Iris pigment epithelial cell (primary cell): ENCODE data around the gene SLC1A2.
A peak's percentile ranks its signal among the peaks of the same experiment; 100 is the strongest.

Experiments
- DNase-seq: peaks from one replicate; pipeline ENCODE4 v3.0.0-alpha.2; 2011; ENCODE audit warnings: low read depth

The SLC1A2 gene

DNA sequence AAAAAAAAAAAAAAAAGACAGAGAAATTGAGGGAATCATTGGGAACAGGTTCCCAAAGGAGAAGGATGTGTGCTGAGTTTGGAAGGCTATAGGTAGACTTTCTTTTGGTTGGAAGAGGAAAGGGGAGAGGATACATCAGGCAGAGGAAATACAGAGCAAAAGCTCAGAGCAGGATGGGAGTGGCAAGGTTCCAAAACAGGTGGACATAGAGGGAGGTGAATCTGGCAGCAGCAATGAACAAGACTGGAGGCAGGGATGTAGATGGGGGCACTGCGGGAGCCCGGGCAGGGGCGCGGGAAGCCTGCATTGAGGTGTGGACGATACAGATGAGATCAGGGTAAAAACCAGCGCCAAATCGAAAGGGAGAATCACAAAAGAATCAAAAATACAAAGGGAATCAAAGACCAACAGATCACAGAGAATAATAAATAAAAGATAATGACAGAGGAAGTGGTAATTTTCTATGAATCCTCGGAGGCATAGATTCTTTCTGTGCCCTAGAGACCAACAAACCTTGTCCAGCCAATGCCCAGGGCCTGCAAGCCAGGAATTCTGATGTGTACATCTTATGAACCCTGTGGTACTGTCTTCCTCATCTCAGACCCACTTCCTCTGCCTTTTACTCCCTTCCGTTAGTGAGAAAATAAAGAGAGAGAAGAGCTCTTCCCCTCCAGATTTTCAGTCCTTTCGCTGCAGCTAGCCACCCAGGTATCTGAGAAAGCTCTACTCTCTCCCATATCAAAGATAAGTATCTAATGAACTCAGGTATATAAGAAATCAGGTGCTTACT is 70.3 kb downstream of the SLC1A2 start:
- no peak for DNase-seq

DNA sequence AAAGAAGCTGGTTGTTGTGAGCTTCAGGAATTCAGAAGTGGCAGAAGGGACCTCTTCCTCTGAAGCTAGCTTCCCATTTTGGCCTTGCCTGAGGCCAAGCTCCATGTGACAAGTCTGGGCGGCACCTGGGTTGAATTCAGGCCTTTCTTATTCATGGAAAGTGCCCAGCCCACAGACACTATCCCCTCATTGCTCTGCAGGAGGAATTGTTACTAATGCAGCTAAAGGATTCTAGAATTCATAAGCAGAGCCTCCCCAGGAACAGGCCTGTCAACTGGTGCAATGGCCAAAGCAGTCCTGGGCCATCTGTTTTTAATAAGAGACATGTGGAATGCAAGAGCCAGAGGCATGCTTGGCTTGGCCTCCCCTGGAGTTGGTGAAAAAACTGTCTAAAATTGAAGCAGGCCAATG is 71.4 kb downstream of the SLC1A2 start:
- peak; percentile 28 for DNase-seq

DNA sequence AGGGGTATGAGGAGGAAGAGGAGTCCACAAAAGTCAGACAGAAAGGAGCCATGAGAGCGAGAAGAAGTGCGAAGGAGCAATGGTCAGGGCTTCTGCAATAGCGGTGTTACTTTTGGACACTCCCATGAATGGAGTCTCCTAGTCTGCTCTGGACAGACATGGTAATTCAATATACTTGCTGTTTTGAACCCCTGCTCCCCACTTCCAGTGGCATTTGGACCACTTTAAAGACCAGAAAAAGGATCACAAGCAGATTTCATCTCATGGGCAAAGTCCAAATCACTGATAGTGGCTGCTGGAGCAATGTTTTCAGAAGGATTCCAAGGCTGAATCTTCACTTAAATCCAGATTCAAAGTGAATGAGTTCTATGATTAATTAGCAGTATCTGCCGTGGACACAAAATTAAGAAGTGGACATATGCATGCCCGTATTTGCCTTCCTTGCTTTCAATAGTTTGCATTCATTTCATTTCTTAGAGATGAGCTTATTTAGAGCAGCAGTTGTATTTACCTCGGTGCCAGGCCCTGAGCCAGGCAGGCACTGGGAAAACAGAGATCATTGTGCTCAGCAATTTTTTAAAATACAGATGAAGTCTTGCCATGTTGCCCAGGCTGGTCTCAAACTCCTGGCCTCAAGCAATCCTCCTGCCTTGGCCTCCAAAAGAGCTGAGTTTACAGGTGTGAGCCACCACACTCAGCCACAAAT is 72.0 kb downstream of the SLC1A2 start:
- no peak for DNase-seq

DNA sequence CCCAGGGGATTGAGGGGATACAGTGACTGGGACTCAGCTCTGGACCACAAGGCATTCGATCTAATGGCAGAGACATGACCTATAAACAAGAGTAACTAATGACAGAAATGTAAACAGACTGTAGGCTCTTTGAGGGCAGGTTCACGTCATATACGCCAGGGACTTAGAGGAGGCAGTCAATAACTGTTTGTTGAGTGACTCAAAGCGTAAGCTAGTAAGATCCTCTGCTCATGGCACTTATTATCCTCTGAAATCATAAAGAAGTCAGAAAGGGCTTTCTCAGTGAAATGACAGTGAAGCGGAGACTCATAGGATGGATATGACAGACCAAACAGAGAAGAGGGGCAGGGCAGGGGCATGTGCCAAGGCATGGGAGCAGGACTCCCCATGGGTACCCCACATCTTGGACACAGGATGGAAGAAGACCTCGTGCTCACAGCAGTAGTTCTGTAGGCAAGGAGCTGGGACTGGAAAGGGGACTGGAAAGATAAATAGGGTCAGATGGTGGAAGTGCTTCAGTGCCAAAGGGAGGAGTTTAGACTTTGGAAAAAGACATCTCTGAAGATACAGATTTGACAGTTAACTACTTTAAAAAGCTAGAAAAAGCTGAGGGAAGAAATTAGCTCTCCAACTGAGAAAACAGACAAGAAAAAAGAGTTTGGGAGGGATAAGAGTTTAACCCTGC is 72.7 kb downstream of the SLC1A2 start:
- DNase-seq, result no peak

DNA sequence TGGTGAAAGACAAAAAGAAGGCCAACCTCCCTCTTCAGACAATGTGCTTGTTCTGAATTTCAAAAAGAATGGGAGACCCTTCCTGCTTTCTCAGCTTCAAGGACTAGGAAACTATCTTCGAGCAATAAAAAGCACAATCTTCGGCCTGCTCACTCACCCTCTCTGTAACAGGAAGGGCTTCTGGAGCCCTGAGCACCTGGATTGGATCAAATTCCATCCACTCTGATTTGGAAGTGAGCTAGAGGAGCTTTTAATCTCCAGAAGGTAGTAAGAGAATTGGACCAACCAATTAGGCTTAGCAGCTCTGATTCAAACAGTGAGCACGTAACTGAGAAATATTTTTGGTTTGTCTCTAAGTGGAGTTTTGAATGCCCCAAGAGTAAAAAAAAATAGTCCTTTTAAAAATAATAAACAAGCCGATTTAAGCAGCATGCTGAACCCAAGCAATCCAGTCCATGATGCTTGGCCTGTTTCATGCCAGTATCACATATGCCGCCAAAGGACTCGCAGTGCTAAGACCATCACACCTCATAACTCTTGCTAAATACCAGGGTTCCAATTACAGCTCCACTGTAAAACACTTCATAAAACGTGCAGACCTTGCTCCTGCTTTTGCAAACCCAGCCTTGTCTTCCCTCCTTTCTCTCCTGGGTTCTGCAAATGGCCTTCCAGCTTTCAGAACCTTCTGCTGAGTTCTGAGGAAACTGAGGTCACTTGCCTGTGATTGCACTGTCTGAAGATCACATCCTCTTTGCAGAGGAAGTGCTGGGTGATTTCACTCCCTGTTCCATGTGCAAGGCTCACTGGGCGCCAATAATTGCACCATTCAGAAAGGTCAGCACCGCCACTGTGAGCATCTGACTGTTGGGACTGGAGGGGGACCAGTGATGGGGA is 74.4 kb downstream of the SLC1A2 start:
- DNase-seq, result no peak

DNA sequence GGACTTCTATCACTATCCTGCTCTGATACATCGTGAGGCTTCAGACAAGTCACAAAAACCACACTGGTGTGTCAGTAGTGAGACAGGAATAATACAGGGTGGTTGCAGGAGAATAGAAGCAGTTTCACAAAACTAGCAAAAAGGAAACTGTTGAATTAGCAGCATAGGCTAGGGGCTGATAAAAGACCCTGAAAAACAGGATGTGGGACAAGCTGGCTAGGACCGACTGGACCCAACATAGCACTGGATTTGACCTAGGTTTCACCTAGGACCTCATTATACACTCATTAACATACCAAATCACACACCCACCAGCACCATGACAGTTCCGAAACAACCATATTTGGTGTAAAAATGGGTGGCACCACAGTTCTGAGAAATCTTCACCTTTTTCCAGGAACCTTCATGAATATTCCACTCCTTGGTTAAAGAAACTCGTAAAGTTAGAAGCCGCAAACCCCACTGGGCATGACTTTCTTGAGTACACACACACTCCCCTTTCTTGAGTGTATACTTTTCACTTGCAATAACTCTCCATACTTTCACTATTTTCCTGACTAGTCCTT is 76.2 kb downstream of the SLC1A2 start:
- DNase-seq, result no peak

DNA sequence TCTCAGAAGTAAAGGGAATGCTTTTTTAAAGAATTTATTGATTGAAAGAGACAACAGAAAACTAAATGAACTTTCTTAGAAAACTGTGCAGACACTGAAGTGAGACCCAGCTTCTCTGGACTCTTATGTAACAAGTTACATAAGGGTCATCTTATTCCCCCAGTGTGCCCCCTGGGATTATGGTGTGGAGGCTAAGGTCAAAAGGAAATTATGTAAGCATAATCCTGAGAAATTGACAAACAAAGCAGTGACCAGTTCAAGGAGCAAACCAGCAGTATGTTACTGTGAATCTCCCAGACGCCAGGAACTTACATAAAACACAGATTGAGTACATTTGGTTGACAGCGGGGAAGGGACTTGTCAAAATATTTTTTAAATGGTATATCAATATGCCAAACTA is 78.6 kb downstream of the SLC1A2 start:
- no peak for DNase-seq

DNA sequence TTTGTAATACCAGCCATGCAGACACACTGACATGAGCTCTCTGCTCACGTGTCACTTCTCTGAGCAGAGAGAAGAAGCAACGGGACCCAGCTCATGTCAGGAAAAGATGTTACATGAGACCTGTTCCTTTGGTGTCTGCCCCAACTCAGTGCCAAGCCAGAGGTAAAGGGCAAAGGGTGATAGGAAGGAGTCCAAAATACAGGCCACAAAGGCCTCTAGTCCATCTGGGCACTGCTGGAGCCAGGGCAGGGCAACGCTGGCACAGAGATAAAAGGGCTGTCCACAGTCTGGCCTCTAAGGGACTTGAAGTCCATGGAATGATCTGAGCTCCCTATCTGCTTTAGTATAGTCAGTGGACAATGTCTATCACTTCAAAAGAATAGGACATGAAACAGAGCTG is 79.3 kb downstream of the SLC1A2 start:
- DNase-seq, result no peak

DNA sequence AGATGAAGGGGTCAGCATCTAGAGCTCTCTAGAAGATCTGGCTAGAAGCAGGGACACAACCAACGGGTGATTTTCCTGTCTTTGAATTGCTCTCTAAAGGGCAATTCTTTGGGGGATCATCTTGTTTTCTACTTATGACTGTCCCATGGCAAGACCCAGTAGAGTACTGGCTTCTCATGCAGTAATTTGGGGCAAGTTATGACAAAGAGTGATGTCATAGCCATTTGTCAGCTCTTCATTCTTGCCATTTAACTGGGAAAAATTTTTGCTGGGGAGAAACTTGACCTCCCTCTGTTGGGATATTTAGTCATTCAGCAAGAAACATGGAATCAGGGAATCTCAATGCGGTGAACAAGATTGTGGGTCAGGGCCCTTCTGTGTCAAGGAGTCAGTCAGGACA is 80.4 kb downstream of the SLC1A2 start:
- no peak for DNase-seq

DNA sequence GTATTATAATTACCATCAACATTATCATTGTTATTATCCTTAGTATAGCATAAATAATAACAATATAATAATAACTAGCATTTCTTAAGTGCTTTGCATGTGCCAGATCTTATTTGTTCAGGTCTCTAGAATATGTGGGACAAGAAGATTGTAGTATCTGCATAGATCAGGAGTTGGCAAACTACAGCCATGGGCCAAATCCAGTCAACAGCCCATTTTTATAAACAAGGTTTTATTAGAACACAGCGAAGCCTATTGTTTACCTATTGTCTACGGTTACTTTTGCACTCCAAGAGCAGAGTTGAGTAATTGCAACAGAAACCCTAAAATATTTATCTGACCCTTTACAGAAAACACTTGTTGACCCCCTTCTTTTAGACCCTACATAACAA is 81.4 kb downstream of the SLC1A2 start:
- DNase-seq, result peak; percentile 34

DNA sequence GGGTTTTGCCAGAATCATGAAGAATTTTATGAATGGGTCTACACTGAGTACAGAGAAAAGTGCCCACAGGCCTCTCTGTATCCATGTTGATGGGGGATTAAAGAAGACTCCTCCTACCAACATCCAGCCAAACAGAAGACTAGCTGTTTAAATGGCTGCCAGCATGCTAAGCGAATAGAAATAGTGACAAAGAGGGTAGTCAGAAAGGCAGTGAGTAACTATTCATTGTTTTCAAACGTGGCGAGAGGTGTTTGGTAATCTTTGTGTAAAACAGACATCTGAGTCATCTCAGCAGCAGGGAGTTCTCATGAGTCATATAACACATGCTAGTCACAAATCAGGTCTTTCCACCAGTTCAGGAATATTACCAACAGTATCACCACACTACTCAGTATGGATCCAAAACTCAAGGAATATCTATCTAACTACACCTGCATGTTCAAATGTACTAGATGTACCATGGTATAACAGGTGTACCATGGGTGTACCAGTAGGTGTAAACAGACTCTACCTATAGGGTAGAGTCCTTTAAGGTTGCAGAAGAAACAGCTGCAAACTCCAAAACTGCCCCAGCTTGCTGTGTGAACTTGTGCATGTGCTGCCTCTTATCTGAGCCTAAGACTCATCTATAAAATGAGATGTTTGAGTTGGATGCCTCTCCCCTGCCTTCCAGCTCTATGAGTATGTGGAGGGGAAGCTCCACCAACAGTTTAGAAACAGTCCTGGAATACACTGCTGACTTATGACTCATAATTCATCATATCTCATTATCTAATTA is 82.0 kb downstream of the SLC1A2 start:
- DNase-seq, result peak; percentile 99

DNA sequence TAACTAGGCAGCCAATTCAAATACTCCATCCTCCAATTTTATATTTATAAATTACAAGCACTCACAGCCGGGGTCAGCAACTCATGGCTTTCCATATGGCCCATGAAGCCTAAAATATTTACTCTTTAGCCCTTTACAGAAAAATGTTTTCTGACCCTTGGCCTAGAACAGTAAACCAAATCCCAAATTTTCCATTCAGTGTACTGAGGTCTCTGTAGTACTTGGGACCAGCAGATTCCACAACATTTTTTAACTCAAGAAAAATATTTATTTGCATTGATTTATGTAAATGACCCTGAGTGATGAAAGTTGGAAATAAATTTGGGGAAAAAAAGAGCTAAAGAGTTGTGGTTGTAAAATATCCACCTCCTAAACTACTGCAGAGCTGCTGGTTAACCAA is 82.6 kb downstream of the SLC1A2 start:
- no peak for DNase-seq

DNA sequence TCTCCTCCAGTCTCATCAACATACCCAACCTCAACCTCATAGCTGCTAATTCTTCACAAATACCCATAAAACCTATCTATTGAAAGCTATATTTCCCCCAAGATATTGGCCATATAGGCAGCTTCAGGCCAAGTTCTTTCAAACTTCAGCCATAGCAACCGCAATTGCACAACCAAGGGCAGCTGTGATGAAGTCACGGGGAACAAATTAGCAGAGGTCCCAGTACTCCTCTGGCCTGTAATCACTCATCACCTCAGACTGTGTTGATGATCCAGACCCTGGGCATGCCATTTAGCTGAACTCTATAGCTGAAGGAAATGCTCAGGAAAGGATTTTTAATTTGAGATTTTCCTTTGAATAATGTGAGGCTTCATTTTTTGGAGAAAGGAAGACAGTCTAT is 84.1 kb downstream of the SLC1A2 start:
- peak; percentile 21 for DNase-seq

DNA sequence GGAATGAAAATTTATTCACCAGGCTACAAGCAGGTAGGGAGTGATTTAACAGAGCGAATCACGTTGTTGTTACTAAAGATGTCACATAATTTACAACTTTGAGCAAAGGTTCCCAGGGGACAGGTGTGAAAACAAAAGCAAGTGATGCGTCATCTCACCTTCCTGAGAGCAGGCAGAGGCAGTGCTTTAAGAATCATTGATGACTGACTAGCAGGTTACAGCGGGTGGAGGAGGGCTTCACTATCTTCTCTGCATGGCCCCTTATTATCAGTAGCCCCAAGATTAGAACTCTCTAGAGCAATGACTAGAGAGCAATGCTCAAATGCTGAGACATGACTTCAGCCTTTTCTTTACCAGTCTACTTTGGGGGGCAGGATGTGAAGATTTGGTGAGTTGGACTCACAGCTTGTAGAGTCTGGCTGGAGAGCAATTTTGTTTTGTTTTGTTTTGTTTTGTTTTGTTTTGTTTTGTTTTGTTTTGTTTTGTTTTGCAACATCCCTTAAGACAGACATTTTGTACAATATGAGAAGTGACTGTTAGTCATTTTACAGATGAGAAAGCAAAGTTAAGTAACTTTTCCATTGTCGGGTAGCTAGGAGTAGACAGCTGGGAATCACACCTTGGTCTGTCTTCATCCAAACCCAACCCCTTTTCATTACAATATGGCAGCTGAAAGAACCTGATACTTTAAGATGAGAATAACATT is 84.8 kb downstream of the SLC1A2 start:
- no peak for DNase-seq

DNA sequence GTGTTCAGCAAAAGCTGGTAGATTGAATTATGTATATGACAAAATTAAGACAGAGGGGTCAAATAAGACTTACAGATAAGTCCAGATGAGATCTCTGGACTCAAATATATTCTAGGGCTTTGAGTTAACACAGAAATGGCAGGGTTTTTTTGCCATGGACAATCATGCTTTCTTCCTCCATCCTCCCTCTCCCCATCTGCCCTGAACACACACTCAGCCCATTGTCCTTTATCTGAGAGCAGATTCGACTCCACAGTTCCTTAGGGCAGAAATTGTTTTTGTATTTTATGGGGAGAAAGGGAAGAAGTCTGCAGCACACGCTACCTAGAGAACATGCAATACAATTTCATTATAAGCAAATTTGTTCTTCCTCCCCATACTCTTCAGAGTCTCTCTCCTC is 86.8 kb downstream of the SLC1A2 start:
- DNase-seq, result no peak

DNA sequence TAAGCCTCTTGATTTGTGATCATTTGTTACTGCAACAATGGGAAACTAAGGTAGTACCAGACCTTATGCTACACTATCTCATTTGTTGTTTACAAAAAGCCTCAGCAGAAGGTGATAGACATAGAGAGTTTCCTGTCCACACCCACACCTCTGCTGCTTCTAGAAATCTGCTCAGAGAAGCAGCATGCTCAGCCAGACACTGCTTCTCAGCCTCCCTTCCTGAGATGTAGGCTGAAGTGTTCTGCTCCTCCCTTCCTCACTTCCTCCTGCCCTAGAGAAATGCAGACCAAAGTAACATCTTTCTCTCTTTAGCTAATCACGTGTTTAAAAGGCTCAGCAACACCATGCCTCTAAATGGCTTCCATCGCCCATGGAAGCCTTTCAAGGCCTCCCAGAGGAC is 88.4 kb downstream of the SLC1A2 start:
- DNase-seq, result no peak

DNA sequence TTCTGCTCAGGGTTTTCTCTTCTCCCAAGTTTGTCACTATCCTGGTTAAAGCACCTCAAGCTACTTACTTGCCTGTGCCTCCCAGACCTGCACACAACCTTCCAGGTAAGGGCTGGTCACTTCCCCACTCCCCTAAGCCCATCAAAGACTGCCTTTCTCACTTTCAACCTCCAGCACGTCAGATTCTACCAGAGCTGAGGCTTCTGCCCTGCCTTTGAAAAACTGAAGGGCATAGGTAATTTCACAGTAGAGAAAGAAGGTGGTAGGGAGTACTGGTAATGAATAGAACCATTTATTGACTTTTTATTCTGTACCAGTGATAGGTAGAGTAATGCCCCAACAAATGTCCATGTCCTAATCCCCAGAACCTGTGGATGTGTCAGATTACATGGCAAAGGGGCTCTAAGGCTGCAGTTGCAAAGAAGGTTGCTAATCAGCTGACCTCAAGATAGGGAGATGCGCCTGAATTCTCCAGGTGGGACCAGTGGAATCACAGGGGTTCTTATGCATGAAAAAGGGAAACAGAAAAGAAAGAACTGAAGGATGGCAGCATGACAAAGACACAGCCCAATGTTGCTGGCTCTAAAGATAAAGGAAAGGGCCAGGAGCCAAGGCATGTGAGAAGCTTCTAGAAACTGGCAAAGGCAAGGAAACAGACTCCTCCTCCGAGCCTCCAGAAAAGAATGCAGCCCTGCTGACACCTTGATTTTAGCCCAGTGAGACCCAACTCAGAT is 89.0 kb downstream of the SLC1A2 start:
- DNase-seq, result no peak

DNA sequence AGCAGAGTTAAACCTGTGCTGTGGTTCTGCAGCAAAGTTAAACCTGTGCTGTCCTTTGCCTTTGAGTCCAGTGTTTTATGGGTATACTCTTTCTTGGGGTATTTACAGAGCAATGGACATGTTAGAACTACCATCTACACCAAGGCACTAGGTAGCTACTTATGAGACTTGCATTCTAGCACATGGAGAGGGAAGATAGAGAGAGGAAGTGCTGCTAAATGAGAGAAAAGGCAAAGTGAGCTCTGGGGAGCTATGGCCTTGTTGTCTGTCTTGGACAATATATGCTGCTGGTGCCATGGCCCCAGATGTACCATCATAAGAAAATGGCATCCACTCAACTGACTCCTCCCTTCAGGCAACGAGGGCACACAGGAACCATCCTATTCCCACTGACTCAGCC is 91.5 kb downstream of the SLC1A2 start:
- no peak for DNase-seq

DNA sequence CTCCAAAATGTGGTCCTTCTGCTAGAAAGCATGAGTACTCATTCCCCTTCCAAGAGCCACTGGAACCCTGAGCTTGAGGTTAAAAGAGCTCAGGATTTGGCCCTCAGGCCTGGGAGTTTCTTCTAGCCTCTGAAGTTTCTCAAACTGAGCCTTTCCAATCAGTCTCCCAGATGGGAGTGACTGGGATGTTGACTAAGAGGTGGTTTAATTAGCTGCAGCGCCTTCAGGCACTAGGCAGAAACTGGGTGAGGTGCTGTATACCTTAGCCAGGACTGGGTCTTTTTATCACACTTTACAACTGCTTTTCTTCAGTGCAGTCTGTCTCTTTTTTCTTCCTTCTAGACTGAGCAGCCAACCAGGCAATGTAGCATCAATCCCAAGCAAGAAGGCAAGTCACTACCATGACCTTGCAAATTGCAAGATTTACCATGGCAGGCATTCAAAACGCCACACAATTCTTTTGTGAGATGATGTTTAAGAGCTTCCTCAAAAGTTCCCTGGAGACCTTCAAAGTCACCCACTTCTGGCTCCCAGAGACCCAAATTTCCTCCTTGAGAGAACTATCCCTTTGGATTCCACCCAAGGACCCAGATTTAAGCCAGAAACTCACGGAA is 93.0 kb downstream of the SLC1A2 start:
- no peak for DNase-seq
